ENCODE measurements around the gene HP1BP3.

HP1BP3 gene

DNA sequence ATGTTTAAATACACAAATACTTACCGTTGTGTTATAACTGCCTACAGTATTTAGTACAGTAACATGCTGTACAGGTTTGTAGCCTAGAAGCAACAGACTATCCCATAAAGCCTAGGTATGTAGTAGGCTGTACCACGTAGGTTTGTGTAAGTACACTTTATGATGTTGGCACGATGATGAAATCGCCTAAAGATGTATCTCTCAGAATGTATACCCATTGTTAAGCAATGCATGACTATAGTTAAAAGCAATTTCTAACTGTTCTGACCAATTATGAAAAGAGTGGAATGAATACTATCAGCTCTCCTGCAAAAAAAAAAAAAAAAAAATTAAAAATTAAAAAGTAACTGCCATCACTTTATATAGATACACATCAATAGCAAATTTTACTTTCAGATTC, 11.4 kb downstream of the HP1BP3 start:
- H3K27me3 ChIP-seq (ENCODE audit: control insufficient read depth, insufficient read depth, low read length) = no peaks in the 10 kb centered on the region
- no peaks in the 10 kb centered on the region for H3K36me3 ChIP-seq (ENCODE audit: control insufficient read depth, insufficient read depth, low read length)
- H3K79me2 ChIP-seq = peaks cover 12% of the 10 kb centered on the region
- H3K9ac ChIP-seq = no peak overlapping the region
- H3K9me3 ChIP-seq (ENCODE audit: control insufficient read depth, low read length) = no peaks in the 10 kb centered on the region
- no peaks in the 10 kb centered on the region for H3K4me1 ChIP-seq
- no peak overlapping the region for H3K4me3 ChIP-seq (ENCODE audit: low read depth, low read length)
- H2AFZ ChIP-seq = no peak overlapping the region
- no peak for TF ChIP-seq CTCF (IDR thresholded peaks at IDR 0.05)
- H3K27ac ChIP-seq = no peak overlapping the region
- no peak overlapping the region for H3K4me2 ChIP-seq (ENCODE audit: low read length)

DNA sequence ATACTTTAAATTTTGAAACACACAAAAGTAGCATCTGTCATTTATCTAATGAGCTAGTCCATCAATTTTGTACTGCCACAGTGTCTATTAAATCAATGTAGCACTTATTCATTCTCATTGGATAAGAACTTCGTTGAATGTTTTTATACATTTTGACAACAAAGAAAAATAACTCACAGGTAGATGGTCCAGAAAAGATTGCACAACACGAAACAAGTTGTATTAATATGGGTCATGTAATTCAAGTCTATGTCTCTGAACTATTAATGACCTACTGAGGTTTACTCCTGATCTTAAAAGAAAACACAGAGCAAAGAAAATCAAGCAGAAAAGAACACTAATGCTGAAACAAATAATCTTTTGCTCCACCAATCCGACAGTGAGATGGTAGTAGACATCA, 15.3 kb downstream of the HP1BP3 start:
- H3K9me3 ChIP-seq (ENCODE audit: control insufficient read depth, low read length) = no peaks in the 10 kb centered on the region
- peaks cover 5% of the 10 kb centered on the region for H3K79me2 ChIP-seq
- H3K4me2 ChIP-seq (ENCODE audit: low read length) = no peak overlapping the region
- no peak overlapping the region for H2AFZ ChIP-seq
- no peak for TF ChIP-seq CTCF (IDR thresholded peaks at IDR 0.05)
- no peak overlapping the region for H3K4me3 ChIP-seq (ENCODE audit: low read depth, low read length)
- H3K36me3 ChIP-seq (ENCODE audit: control insufficient read depth, insufficient read depth, low read length) = no peaks in the 10 kb centered on the region
- H3K27ac ChIP-seq = no peak overlapping the region
- no peak overlapping the region for H3K9ac ChIP-seq
- H3K4me1 ChIP-seq = no peaks in the 10 kb centered on the region
- no peaks in the 10 kb centered on the region for H3K27me3 ChIP-seq (ENCODE audit: control insufficient read depth, insufficient read depth, low read length)

DNA sequence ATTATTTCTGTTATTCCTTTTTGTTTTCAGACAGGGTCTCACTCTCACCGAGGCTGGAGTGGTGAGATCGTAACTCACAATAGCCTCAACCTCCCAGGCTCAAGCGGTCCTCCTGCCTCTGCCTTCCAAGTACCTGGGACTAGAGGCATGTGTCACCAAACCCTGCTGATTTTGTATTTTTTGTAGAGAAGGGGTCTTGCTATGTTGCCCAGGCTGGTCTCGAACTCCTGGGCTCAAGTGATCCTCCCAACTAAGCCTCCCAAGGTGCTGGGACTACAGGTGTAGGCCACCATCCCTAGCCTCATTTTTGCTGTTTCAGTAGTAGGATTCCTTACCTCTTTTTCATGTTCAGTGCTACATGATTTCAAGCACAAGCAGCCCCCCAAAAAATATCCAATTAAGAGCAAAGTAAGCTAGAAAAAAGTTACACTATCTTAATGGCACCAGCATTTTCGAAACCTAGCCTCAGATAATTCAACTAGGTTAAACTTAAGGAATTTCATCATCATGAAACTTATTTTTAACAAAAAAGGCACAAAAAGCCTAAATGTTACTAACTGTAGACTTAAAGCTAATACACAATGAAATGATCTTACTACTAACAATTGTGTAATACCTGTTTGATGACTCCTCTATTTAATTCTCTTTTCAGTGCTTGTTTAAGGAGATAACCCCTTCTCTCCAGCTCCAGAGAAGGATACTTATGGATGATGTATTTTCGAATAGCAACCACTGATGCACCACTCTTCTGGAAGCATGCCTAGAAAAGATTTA, 16.6 kb downstream of the HP1BP3 start:
- H3K4me2 ChIP-seq (ENCODE audit: low read length) = no peak overlapping the region
- H3K4me3 ChIP-seq (ENCODE audit: low read depth, low read length) = no peak overlapping the region
- H3K79me2 ChIP-seq = peaks cover 5% of the 10 kb centered on the region
- no peaks in the 10 kb centered on the region for H3K4me1 ChIP-seq
- H3K27ac ChIP-seq = no peak overlapping the region
- H3K9ac ChIP-seq = no peak overlapping the region
- no peaks in the 10 kb centered on the region for H3K27me3 ChIP-seq (ENCODE audit: control insufficient read depth, insufficient read depth, low read length)
- H3K36me3 ChIP-seq (ENCODE audit: control insufficient read depth, insufficient read depth, low read length) = no peaks in the 10 kb centered on the region
- H3K9me3 ChIP-seq (ENCODE audit: control insufficient read depth, low read length) = no peaks in the 10 kb centered on the region
- H2AFZ ChIP-seq = no peak overlapping the region
- TF ChIP-seq CTCF (IDR thresholded peaks at IDR 0.05) = no peak

- no peak overlapping the region for H3K4me3 ChIP-seq (ENCODE audit: low read depth, low read length)
- no peaks in the 10 kb centered on the region for H3K27me3 ChIP-seq (ENCODE audit: control insufficient read depth, insufficient read depth, low read length)
- no peak overlapping the region for H3K4me2 ChIP-seq (ENCODE audit: low read length)
- TF ChIP-seq CTCF (IDR thresholded peaks at IDR 0.05) = no peak
- H3K27ac ChIP-seq = no peak overlapping the region
- peaks cover 4% of the 10 kb centered on the region for H3K79me2 ChIP-seq
- no peaks in the 10 kb centered on the region for H3K9me3 ChIP-seq (ENCODE audit: control insufficient read depth, low read length)
- no peak overlapping the region for H2AFZ ChIP-seq
- no peaks in the 10 kb centered on the region for H3K4me1 ChIP-seq
- no peaks in the 10 kb centered on the region for H3K36me3 ChIP-seq (ENCODE audit: control insufficient read depth, insufficient read depth, low read length)
- no peak overlapping the region for H3K9ac ChIP-seq
Observed at GRCh38 chr1:20767271-20767670, 19.8 kb downstream of the HP1BP3 start.

GRCh38 chr1:20763417-20763816, 23.7 kb downstream of the HP1BP3 start:
- Histone ChIP-seq H2AFZ (no peak overlapping the region), H3K36me3 (ENCODE audit: control insufficient read depth, insufficient read depth, low read length) (no peaks in the 10 kb centered on the region)
- TF ChIP-seq CTCF (IDR thresholded peaks at IDR 0.05) = no peak

More at GRCh38 chr1:20763417-20763816, 23.7 kb downstream of the HP1BP3 start:
- H3K4me1 ChIP-seq = no peaks in the 10 kb centered on the region
- H3K27me3 ChIP-seq (ENCODE audit: control insufficient read depth, insufficient read depth, low read length) = no peaks in the 10 kb centered on the region
- H3K9me3 ChIP-seq (ENCODE audit: control insufficient read depth, low read length) = no peaks in the 10 kb centered on the region
- H3K79me2 ChIP-seq = no peaks in the 10 kb centered on the region
- no peak overlapping the region for H3K4me2 ChIP-seq (ENCODE audit: low read length)
- H3K4me3 ChIP-seq (ENCODE audit: low read depth, low read length) = no peak overlapping the region
- no peak overlapping the region for H3K27ac ChIP-seq
- no peak overlapping the region for H3K9ac ChIP-seq
